Measurements from ENCODE around the gene TECTA.

TECTA gene

DNA sequence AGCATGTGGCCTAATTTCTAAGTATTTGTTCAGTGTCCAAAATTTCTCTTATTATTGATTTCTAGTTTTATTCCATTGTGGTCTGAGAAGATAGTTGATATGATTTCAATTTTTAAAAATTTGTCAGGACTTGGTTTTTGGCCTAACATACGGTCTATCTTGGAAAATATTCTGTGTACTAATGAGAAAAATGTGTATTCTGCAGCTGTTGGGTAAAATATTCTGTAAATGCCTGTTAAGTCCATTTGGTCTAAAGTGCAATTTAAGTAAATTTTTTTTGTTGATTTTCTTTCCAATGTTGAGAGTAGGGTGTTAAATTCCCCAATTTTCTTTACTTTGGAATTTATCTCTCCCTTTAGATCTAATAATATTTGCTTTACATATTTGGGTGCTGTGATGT lies 78.3 kb downstream of the TECTA start:
- DNase-seq, result no peak

GRCh38 chr11:121180183-121180582 lies 79.1 kb downstream of the TECTA start:
- DNase-seq, result no peak

- DNase-seq, result no peak
Measured at GRCh38 chr11:121188776-121189175, 87.7 kb downstream of the TECTA start.

- no peak for DNase-seq
Measured at GRCh38 chr11:121191818-121192217, 90.8 kb downstream of the TECTA start.

DNA sequence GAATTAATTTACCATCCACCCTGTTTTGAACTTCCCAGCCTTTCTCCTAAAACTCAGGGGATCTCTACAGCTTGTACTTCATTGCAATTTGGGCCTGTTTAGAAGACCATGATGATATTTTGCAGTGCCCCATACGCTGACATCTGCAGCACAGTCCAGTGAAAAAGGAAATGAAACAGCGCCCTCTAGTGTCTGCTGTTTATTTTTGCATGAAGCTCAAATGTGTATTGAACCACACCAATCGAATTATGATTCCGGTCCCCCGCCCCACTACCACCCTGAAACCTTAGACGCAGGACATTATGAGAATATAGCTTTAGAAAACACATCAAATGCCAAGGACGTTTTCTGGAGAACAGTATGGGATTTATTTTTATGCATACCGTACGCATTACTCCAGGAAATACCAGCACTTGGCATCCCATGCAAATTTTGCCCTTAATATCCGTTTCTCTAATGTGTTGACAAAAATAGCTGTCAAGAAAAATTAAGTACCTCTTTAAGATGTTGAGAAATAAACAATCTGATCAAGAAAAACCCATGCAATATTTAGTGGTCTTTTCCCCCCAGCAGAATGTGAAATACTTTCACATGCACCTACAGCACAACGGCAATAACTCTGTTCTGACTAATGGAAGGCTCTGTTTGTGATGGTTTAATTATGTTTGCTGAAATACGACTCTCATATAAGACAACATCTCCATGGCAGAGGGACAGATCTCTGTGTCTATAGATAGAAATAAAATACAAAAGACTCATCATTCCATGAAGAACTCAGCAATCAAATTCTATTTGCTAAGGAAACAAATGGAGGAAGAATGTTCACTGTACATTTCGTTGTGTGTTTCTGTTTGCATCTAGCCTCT lies 93.9 kb downstream of the TECTA start:
- DNase-seq, result peak in 1 of 2 donors; percentile 24

DNA sequence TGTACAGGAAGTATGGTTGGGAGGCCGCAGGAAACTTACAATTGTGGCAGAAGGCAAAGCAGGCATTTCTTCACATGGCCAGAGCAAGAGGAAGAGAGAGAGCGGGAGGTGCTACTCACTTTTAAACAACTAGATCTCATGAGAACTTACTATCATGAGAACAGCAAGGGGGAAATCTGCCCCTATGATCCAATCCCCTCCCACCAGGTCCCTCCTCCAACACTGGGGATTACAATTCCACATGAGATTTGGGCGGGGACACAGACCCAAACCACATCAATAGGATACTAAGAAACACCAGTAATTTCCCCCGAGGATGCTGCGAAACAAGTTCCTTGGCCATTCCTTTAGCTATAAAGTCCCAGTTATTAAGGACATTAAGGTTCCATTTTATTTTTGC lies 97.4 kb downstream of the TECTA start:
- no peak for DNase-seq

- DNase-seq, result no peak
Measured at GRCh38 chr11:121199516-121199915, 98.5 kb downstream of the TECTA start.

- DNase-seq, result no peak
Measured at GRCh38 chr11:121206810-121207209, 105.8 kb downstream of the TECTA start.

DNA sequence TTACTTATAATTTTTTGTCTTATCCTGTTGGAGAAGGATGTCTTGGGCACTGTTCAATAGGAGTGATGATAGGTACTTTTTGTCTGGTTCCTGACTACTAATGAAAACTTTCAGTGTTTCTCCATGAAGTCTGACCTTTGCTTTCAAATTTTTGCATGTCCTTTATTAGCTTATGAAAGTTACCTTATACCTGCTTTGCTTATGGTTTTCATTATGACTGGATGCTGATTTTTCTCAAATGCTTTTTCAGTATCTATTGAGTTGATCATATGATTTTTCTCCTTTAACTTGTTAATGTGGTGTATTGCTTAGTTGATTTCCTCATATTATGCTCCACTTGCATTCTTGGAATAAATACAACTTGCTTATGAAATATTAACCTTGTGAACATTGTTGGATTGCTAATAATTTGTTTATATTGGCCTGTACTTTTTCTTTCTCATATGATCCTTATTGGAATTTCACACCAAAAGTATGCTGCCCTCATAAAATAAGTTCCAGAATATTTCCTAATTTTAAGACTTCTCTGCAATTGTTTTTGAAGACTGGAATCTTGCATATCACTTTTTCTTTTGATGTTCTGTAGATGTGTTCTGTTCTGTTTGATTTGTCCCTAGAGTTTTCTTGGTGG lies 106.6 kb downstream of the TECTA start:
- DNase-seq, result no peak

DNA sequence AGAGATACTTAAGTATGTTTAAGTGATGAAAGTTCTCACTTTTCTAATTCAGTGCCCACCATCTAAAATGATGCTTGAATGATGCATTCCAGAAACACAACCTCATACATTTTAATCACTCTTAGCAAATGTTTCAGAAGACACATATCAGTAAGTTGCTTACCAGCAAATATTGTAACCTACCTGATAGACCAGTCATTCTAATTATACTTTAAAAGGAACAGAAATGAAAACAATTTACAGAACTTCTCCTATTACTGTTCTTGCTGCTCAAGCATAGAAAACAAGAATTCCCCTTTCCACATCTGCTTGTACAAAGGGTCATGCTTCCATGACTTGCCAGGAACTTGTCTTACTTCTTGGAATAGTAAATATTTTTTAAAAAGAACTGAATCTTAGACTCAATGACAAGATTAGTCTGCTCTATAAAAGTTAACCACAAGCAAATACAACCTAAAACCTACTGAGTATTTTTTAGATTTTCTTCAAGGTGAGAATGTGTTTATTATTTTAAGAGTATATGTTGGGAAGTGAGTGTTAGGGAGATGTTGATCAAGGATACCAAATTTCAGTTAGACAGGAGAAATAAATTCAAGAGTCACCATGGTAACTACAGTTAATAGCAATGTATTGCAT lies 109.5 kb downstream of the TECTA start:
- no peak for DNase-seq

GRCh38 chr11:121211626-121212025 lies 110.6 kb downstream of the TECTA start:
- DNase-seq, result no peak

DNA sequence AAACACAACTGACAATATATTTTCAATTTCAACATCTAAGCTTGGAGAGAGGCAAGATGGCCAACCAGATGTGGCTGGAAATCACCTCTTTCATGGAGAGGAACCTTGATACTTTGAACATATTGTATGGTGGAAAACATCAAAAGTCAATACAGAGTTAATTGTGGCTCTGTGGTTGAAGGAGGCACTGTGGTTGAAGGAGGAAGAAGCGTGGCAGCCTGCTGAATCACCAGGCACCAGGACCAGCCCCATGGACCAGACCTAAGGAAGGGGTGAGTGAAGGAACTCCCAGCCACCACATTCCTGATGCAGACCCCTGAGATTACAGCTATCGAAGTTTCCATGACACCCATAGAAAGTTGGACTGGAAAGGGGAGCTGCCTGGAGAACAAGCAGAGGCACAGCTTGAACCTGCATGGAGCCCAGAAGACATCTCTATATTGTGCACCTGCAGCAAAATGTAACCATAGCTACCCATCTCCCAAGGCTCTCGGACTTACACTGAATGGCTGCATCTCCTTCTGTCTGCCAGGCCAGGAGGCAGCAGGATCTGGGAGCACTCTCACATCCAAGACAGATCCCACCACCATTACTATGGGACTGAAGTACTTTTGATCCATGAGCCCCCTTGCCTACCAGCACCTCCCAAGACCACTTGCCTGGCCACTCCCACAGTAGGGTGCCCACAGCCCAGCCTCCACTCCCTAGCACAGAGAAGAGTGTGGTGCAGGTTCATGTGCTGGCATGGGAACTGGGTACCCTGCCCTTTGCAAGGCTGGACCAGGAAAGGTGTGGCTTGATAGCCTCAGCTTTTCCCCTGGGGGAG lies 111.7 kb downstream of the TECTA start:
- no peak for DNase-seq

DNA sequence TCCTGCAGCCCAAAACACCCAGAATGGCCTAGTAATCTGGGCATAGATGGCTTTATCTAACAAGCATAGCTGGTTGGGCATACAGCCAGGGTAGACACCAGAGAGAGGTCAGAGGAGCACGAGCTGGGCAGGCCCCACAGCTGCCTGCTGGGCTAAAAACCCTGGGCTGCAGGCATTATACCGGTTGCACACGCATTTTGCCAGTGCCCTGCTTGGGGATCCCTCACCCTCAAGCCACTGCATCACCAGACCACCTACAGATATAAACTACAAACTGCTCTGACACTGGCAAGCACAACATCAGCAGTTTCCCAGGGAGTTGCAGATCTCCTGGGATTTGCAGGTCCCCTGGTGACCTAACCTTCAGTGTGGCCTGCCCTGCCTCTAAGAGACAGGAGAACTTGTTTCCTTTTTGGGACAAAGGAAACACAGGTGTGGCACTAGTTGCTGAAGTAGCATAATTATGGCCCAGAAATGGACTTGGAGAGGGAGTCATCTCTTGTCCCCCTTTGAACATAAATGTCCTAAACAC lies 112.4 kb downstream of the TECTA start:
- no peak for DNase-seq

GRCh38 chr11:121214861-121215260 lies 113.8 kb downstream of the TECTA start:
- no peak for DNase-seq

DNA sequence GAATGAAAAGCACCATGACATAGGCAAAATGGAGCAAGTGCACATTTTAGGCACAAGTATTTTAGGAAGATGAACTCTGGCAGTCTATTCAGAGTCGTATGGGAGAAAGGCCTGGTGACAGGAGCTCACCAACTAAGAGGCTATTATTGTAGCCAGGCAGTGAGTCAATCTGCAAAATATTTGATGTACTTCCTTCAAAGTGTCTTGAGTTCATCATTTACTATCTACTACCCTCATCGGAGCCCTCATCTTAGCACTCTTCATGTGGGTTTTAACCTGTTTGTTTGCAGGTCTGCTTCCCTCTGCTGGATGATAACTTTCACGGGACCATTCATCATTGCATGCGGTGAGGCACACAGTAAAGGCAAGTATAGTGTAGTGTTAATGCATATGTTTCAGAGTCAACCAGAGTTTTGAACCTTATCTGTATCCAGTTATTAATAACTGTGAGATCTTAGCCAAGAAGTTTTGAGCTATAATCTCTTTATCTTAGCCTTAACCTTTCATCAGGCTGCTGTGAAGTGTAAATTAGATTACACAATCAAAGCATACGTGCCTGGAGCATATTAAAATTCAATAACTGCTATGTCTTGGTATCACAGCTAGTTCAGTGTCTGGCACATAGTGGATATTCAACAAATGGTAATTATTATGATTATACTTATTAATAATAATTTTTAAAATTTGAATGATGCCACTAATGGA lies 120.6 kb downstream of the TECTA start:
- DNase-seq, result no peak

GRCh38 chr11:121223161-121223560 lies 122.1 kb downstream of the TECTA start:
- DNase-seq, result no peak

DNA sequence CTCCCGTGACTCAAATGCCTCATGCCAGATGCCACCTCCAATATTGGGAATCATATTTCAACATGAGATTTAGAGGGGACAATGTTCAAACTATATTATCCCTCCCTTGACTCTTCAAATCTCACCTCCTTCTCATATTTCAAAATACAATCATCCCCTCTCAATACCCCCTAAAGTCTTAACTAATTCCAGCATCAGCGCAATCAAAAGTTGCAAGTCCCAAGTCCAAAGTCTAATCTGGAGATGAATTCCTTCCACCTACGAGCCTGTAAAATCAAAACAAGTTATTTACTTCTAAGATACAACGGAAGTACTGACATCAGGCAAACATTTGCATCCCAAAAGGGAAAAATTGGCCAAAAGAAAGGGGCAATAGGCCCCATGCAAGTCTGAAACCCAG lies 124.3 kb downstream of the TECTA start:
- DNase-seq, result no peak

GRCh38 chr11:121226415-121227263 lies 125.6 kb downstream of the TECTA start:
- no peak for DNase-seq

- no peak for DNase-seq
Measured at GRCh38 chr11:121228851-121229250, 127.8 kb downstream of the TECTA start.

GRCh38 chr11:121229495-121230215 lies 128.6 kb downstream of the TECTA start:
- DNase-seq, result no peak

All from bone marrow (tissue), 2 donors.